Activated CD4-positive, CD25-positive, alpha-beta regulatory T cell treated with anti-CD3 and anti-CD28 coated beads, Interleukin-2, amount 50 U/mL, for 24 hours (primary cell): ENCODE measurements around the gene MPP4.

Experiments
- ATAC-seq, 2 donors: fragments of 150-1000 bp; cut with Tn5 transposase; one replicate each; pipeline ENCODE4 v1.10.0; 2021; ENCODE audit warnings: mild to moderate bottlenecking in 1 of 2, moderate library complexity in 1 of 2

MPP4 gene

GRCh38 chr2:201622306-201622970 is 76.0 kb downstream of the MPP4 start:
- ATAC-seq, result no peak

GRCh38 chr2:201621293-201621999 is 77.0 kb downstream of the MPP4 start:
- no peak for ATAC-seq

- ATAC-seq, result no peak
Measured at GRCh38 chr2:201618744-201619662, 79.4 kb downstream of the MPP4 start.

GRCh38 chr2:201608021-201608420 is 90.4 kb downstream of the MPP4 start:
- ATAC-seq, result no peak

- ATAC-seq, result no peak
Measured at GRCh38 chr2:201607568-201607967, 90.9 kb downstream of the MPP4 start.

GRCh38 chr2:201600906-201601305 is 97.5 kb downstream of the MPP4 start:
- no peak for ATAC-seq

- no peak for ATAC-seq
Measured at GRCh38 chr2:201597397-201597796, 101.0 kb downstream of the MPP4 start.
